ENCODE measurements around the gene RTEL1. TPM values are rescaled to one million over a fixed set of nuclear protein-coding genes. Genes with fewer than 3 reads are reported as not detected.
"Not testable (repeated sequence)": the region's sequence is repeated elsewhere in the genome, so short reads cannot be mapped to it uniquely, and the experiment has no call there.

Gene RTEL1
- total RNA-seq, 2 donors from 2014 or later = 41.8 to 51.8 TPM

DNA sequence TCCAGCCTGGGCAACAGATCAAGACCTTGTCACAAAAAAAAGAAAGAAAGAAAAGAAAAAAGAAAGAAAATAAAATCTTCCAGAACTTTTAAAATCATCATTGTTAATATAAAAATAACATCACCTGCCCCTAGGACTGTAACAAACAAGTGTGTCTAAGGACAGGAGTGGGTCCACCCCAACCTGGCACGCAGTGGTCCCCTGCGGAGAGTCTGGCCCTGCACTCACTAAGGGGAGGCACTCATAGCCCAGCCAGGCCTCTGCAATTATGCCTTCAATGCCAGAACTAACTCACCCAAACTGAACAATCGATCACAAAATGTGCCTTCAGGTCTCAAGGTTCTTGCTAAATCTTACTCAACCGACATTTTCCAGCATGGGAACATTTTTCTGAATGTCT is 36.0 kb upstream of the RTEL1 start:
- peaks cover 37% of the 10 kb centered on the region for H3K36me3 Mint-ChIP-seq (ENCODE audit: low read depth)
- ATAC-seq (replicated peaks) = no peak
- no peak overlapping the region for H3K4me3 Mint-ChIP-seq
- no peaks in the 10 kb centered on the region for H3K9me3 Mint-ChIP-seq
- no peaks in the 10 kb centered on the region for H3K27me3 Mint-ChIP-seq
- peaks cover 12% of the 10 kb centered on the region for H3K4me1 Mint-ChIP-seq
- peak overlapping the region; percentile 30 for H3K27ac Mint-ChIP-seq

- no peak for ATAC-seq (replicated peaks)
- Mint-ChIP-seq H3K4me1 (peaks cover 12% of the 10 kb centered on the region), H3K36me3 (ENCODE audit: low read depth) (peaks cover 33% of the 10 kb centered on the region), H3K4me3 (no peak overlapping the region), H3K9me3 (no peaks in the 10 kb centered on the region), H3K27me3 (no peaks in the 10 kb centered on the region), H3K27ac (peak overlapping the region; percentile 30)
These were observed 35.4 kb upstream of the RTEL1 start for GRCh38 chr20:63622732-63623131.

DNA sequence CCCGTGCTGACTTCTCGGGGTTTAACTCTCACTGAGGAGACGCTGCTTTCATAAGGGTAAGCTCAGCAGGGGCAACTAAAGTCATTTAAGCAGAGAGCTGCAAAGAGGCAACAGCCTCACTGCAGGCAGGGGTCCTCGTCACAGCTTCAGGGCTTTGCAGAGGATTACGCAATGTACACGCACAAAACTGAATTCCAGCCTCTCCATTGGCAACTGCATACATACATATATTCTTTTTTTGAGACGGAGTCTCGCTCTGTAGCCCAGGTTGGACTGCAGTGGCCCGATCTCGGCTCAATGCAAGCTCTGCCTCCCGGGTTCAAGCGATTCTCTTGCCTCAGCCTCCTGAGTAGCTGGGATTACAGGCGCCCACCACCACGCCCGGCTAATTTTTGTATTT is 33.6 kb upstream of the RTEL1 start:
- Mint-ChIP-seq H3K9me3 (no peaks in the 10 kb centered on the region), H3K4me1 (peaks cover 18% of the 10 kb centered on the region), H3K4me3 (no peak overlapping the region), H3K36me3 (ENCODE audit: low read depth) (peaks cover 28% of the 10 kb centered on the region), H3K27ac (no peak overlapping the region), H3K27me3 (no peaks in the 10 kb centered on the region)
- no peak for ATAC-seq (replicated peaks)

DNA sequence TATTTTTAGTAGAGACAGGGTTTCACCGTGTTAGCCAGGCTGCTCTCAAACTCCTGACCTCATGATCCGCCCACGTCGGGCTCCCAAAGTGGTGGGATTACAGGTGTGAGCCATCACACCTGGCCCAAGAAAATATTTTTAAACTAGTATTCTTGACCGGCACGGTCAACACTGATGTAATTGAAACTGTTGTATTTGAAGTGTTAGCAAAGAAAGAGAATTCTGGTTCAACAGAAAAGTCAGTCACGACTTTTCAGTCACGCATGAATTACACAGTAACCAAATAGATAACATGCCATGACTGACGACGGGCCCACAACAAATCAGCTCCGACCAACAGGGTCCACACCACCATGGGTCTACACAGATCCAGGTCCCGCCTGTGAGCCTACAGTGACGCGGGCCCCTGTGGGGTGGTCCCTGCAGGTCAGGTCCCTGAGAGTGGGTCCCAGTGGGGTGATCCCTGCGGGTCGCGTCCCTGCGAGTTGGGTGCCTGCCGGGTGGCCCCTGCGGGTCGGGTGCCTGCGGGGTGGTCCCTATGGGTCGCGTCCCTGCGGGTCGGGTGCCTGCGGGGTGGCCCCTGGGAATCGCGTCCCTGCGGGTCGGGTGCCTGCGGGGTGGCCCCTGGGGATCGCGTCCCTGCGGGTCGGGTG is 32.2 kb upstream of the RTEL1 start:
- H3K36me3 Mint-ChIP-seq (ENCODE audit: low read depth) = peaks cover 27% of the 10 kb centered on the region
- no peaks in the 10 kb centered on the region for H3K27me3 Mint-ChIP-seq
- H3K9me3 Mint-ChIP-seq = no peaks in the 10 kb centered on the region
- no peak for ATAC-seq (replicated peaks)
- peak overlapping the region; percentile 87 for H3K4me3 Mint-ChIP-seq
- peak overlapping the region; percentile 92 for H3K27ac Mint-ChIP-seq
- peaks cover 18% of the 10 kb centered on the region for H3K4me1 Mint-ChIP-seq

DNA sequence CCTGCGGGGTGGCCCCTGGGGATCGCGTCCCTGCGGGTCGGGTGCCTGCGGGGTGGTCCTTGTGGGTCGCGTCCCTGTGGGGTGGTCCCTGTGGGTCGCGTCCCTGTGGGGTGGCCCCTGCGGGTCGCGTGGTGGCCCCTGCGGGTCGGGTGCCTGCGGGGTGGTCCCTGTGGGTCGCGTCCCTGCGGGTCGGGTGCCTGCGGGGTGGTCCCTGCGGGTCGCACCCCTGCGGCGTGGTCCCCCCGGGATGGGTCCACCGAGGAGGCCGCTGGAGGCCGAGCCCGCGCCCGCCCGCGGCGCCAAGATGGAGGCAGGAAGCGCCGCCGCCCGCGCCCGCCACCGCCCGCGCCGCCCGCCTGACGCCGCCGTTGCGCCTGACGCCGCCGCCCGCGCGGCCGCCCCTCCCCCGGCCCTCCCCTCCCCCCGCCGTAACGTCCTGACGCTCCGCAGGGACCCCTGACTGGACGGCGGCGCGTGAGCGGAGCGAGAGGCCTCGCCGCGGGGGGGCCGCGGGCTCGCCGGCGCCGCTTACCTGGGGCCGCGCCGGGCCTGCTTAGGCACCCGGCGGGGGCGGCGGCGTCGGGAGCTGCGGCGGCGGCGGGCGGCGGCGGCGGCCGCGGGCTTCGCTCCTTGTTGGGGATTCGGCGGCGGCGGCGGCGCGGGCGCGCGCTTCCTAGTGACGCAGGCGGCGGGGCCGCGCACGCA is 31.5 kb upstream of the RTEL1 start, which contains the start of gene GMEB2:
Gene GMEB2, minus strand, starts transcription at position 678 of the 705 bp plus-strand sequence. CDS start 7,704 bp downstream, outside the sequence.
- Mint-ChIP-seq H3K9me3 (no peaks in the 10 kb centered on the region), H3K4me3 (peak within 1 kb of the TSS; percentile 87), H3K27ac (peak within 1 kb of the TSS; percentile 92), H3K27me3 (no peaks in the 10 kb centered on the region), H3K4me1 (peaks cover 18% of the 10 kb centered on the region), H3K36me3 (ENCODE audit: low read depth) (peaks cover 24% of the 10 kb centered on the region)
- peak; percentile 58 for ATAC-seq (replicated peaks)

DNA sequence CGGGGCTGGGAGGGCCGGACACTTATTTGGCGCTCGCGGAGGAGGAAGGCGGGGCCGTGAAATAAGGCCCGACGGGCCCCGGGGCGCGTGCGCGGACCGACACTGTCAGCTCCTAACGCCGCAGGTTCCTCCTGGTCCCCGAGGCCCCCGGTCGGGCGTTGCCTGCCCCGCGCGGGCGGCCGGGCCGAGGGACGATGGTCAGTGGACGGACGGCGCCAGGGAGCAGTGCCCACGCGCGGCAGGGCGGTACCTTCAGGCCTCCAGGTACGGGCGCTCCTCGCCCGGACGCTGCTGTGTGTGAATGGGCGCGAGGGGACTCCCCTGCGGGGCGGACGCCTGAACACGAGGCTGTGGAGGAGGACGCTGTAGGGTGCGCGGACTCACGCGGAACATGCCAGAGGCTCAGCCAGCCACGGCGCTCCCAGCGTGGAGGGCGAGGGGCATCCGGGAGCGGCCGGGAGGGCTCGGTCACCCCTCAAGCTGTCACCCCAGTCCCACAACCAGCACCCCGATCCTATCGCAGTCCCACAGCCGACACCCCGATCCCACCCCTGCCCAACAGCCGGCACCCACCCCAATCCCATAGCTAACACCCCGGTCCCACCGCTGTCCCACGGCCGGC is 30.9 kb upstream of the RTEL1 start:
- H3K27ac Mint-ChIP-seq = no peak overlapping the region
- H3K9me3 Mint-ChIP-seq = no peaks in the 10 kb centered on the region
- H3K4me1 Mint-ChIP-seq = peaks cover 18% of the 10 kb centered on the region
- H3K36me3 Mint-ChIP-seq (ENCODE audit: low read depth) = peaks cover 24% of the 10 kb centered on the region
- ATAC-seq (replicated peaks) = peak; percentile 90
- peak overlapping the region; percentile 87 for H3K4me3 Mint-ChIP-seq
- no peaks in the 10 kb centered on the region for H3K27me3 Mint-ChIP-seq

- H3K27ac Mint-ChIP-seq = peak overlapping the region; percentile 87
- ATAC-seq (replicated peaks) = peak; percentile 4
- no peaks in the 10 kb centered on the region for H3K9me3 Mint-ChIP-seq
- peak overlapping the region; percentile 87 for H3K4me3 Mint-ChIP-seq
- peaks cover 19% of the 10 kb centered on the region for H3K36me3 Mint-ChIP-seq (ENCODE audit: low read depth)
- peaks cover 12% of the 10 kb centered on the region for H3K4me1 Mint-ChIP-seq
- no peaks in the 10 kb centered on the region for H3K27me3 Mint-ChIP-seq
These were observed 30.3 kb upstream of the RTEL1 start for GRCh38 chr20:63627751-63628245.

DNA sequence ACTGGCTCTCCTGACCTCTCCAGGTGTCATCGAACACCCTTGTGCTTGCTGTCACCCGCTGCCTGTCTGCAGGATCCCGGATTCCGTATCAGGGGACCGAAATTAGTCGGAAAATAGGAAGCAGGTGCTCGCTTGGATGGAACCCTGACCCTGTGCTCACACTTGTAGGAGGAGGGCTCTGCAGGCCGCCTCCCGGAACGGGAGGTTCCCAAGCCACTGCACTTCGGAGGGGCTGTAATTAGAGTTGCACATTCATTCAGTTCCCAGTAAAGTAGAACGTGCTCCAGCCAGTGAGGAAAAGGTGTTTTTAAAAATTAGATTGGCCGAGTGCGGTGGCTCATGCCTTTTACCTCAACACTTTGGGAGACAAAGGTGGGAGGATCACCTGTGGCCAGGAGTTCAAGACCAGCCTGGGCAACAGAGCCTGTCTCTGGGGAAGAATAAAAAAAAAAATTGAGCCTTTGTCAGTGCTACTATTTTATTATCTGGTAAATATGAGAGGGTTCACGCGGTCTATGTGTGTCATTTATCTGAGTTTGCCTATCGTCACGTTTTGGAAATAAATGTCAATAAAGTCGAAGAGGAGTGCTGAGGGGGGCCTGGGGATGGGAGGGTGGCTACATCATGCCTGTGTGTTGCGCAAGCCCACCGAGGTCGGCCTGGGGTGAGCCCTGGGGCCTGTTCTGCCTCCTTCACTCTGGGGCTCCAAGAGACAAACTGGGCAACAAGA is 29.7 kb upstream of the RTEL1 start:
- Mint-ChIP-seq H3K36me3 (ENCODE audit: low read depth) (peaks cover 17% of the 10 kb centered on the region), H3K27ac (peak overlapping the region; percentile 87), H3K9me3 (no peaks in the 10 kb centered on the region), H3K4me1 (peaks cover 11% of the 10 kb centered on the region), H3K4me3 (peak overlapping the region; percentile 87), H3K27me3 (no peaks in the 10 kb centered on the region)
- ATAC-seq (replicated peaks) = peak; percentile 16

DNA sequence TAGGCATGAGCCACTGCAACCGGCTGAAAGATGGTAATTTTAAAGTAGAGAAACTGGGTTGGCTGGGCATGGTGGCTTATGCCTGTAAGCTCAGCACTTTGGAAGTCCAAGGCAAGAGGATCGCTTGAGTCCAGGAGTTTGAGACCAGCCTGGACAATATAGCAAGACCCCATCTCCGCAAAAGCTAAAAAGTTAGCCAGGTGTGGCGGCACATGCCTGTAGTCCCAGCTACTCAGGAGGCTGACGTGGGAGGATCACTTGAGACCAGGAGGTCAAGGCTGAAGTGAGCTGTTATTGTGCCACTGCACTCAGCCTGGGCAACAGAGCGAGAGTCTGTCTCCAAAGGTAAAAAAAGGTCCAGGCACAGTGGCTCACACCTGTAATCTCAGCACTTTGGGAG is 27.2 kb upstream of the RTEL1 start:
- H3K9me3 Mint-ChIP-seq; ATAC-seq (replicated peaks); H3K4me3 Mint-ChIP-seq; H3K27ac Mint-ChIP-seq; H3K27me3 Mint-ChIP-seq: not testable (repeated sequence)
- Mint-ChIP-seq H3K4me1 (peaks cover 11% of the 10 kb centered on the region), H3K36me3 (ENCODE audit: low read depth) (peaks cover 17% of the 10 kb centered on the region)

- H3K27me3 Mint-ChIP-seq; H3K4me3 Mint-ChIP-seq; H3K9me3 Mint-ChIP-seq; H3K27ac Mint-ChIP-seq; ATAC-seq (replicated peaks): not testable (repeated sequence)
- peaks cover 17% of the 10 kb centered on the region for H3K36me3 Mint-ChIP-seq (ENCODE audit: low read depth)
- H3K4me1 Mint-ChIP-seq = peaks cover 11% of the 10 kb centered on the region
These were observed 26.7 kb upstream of the RTEL1 start for GRCh38 chr20:63631426-63631825.

DNA sequence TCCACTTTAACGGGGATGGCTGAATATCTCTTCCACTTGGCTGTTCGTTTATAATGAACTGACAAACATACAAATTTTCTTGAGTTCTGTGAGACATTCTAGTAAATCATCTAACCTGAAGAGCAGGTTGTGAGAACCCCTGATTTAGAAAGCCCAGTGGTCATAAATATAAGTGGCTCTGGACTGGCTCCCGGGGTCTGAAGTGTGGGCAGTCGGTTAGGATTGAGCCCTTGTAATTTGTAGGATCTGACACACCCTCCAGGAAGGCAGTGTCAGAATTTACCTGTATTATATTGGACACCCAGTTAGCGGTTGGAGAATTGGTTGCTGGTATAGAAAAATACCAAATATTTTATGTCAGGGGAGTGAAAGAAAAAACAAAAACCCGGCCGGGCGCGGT is 24.4 kb upstream of the RTEL1 start:
- no peak overlapping the region for H3K27ac Mint-ChIP-seq
- no peak for ATAC-seq (replicated peaks)
- H3K36me3 Mint-ChIP-seq (ENCODE audit: low read depth) = peaks cover 8% of the 10 kb centered on the region
- H3K27me3 Mint-ChIP-seq = no peaks in the 10 kb centered on the region
- H3K9me3 Mint-ChIP-seq = no peaks in the 10 kb centered on the region
- H3K4me3 Mint-ChIP-seq = peak overlapping the region; percentile 20
- peaks cover 9% of the 10 kb centered on the region for H3K4me1 Mint-ChIP-seq

- Mint-ChIP-seq H3K4me1 (peaks cover 13% of the 10 kb centered on the region), H3K9me3 (no peaks in the 10 kb centered on the region), H3K4me3 (peak overlapping the region; percentile 70), H3K36me3 (ENCODE audit: low read depth) (peaks cover 7% of the 10 kb centered on the region), H3K27ac (peak overlapping the region; percentile 80), H3K27me3 (no peaks in the 10 kb centered on the region)
- peak; percentile 86 for ATAC-seq (replicated peaks)
These were observed 22.5 kb upstream of the RTEL1 start for GRCh38 chr20:63635431-63636141.

DNA sequence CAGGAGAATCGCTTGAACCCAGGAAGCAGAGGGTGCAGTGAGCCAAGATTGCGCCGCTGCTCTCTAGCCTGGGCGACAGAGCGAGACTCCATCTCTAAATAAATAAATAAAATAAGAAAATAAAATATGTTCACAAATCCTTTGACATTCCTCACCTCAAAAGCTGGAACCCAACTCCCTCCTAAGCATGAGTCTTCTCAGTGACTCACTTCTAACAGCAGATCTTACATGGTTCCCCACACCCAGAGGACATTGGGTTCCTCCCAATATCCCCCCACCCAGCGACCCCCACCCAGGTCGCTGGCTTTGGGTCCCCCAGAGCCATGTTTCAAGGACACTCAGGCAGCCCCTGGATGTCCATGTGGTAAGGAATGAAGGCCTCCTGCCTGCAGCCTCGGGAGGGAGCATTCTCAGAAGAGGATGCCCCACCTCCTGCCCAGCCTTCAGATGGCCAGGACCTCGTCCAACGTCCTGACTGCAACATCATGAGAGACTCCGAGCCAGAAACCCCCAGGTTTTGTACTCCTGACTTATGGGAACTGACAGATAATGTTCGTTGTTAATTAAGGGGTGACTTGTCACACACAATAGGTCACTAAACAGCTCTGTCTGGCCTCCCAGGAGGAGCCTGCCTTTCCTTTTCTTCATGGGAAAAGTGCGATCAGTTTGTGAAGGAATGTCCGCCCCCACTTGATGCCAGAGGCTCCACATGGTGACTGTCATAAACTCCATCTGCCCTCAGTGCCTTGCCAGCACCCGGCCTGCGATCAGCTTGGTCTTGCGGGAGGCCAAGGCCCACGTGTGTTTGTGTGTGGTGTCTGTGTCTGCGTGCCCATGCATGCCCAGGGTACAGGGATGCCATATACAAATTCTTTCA is 21.1 kb upstream of the RTEL1 start:
- ATAC-seq (replicated peaks) = no peak
- Mint-ChIP-seq H3K36me3 (ENCODE audit: low read depth) (peaks cover 7% of the 10 kb centered on the region), H3K4me3 (peak overlapping the region; percentile 29), H3K4me1 (peaks cover 13% of the 10 kb centered on the region), H3K27ac (no peak overlapping the region), H3K27me3 (no peaks in the 10 kb centered on the region), H3K9me3 (no peaks in the 10 kb centered on the region)

All from activated T-helper 17 cell treated with anti-CD3 and anti-CD28 coated beads, Interleukin-2, amount 50 U/mL, for 72 hours (primary cell).